Activated T-helper 9 cell treated with anti-CD3 and anti-CD28 coated beads, Interleukin-2, amount 50 U/mL, for 16 hours (primary cell): ENCODE measurements around the gene FIZ1.

ENCODE experiments used
- DNase-seq: peaks from one replicate; pipeline ENCODE4 v3.0.0-alpha.2; 2020; ENCODE audit warnings: low read depth

FIZ1 gene

DNA sequence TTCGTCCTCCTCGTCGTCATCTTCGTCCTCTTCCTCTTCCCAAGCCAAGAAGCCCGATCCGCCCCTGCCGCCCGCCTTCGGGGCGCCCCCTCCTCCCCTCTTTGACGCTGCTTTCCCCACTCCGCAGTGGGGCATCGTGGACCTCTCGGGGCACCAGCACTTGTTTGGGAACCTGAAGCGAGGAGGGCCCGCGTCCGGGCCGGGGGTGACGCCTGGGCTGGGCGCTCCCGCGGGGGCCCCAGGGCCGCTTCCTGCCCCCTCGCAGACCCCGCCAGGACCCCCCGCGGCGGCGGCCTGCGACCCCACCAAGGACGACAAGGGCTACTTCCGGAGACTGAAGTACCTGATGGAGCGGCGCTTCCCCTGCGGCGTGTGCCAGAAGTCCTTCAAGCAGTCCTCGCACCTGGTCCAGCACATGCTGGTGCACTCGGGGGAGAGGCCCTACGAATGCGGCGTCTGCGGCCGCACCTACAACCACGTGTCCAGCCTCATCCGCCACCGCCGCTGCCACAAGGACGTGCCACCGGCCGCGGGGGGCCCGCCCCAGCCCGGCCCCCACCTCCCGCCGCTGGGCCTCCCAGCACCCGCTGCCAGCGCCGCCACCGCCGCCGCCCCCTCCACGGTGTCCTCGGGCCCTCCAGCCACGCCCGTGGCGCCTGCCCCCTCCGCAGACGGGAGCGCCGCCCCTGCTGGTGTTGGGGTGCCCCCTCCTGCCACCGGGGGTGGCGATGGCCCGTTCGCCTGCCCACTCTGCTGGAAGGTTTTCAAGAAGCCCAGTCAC lies 14.8 kb upstream of the FIZ1 start:
- no peak for DNase-seq

- DNase-seq, result no peak
These were observed 14.1 kb upstream of the FIZ1 start for GRCh38 chr19:55613396-55613795.

GRCh38 chr19:55611983-55612645 lies 12.8 kb upstream of the FIZ1 start:
- no peak for DNase-seq

DNA sequence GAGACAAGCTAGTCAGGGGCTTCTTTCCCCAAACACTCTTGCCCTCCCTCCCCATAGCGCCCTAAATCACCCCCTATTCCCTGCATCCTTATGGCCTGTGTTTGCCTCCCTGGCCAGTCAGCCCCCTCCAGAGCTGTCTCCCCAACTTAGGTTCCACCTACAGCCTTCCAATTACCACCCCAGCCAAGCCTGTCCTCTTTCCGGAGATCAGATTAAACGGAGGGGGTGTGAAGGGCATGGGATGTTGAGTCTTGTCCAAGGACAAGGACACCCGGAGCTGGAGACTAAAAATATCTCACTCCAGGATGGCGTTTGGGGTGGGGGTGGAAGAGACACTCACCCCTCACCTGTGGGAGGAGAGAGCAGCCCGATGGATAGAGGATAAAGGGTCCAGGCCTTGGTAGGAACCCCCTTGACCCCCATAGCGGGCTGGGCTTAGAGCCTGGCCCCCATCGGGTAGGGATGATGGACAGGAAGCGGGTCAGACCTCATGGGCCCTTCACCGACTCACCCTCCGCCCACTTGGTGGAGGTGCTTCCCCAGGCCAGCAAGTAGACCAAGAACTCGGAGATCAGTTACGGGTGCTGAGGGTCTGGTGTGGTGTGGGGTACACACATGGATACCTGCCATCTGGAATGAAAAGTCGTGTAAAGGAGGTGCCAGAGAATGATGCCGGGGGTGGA lies 12.1 kb upstream of the FIZ1 start:
- DNase-seq, result no peak

- no peak for DNase-seq
These were observed 10.0 kb upstream of the FIZ1 start for GRCh38 chr19:55609326-55609725.

- no peak for DNase-seq
These were observed 7.5 kb upstream of the FIZ1 start for GRCh38 chr19:55606817-55607216.

DNA sequence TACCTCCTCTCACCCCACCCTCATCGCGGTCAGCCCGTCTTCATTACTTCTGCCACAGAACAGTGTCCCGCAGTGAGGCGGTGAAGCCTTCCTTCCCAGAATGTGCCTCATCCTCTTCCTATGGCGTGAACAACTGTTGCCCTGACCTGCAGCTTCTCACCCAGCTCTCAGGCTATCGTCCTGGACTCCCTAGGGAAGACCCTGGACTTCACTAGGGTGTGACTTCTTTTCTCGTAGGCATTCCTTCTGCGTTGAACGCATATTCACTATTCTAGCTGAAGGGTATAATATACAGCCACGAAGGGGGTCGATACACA lies 7.1 kb upstream of the FIZ1 start:
- no peak for DNase-seq

DNA sequence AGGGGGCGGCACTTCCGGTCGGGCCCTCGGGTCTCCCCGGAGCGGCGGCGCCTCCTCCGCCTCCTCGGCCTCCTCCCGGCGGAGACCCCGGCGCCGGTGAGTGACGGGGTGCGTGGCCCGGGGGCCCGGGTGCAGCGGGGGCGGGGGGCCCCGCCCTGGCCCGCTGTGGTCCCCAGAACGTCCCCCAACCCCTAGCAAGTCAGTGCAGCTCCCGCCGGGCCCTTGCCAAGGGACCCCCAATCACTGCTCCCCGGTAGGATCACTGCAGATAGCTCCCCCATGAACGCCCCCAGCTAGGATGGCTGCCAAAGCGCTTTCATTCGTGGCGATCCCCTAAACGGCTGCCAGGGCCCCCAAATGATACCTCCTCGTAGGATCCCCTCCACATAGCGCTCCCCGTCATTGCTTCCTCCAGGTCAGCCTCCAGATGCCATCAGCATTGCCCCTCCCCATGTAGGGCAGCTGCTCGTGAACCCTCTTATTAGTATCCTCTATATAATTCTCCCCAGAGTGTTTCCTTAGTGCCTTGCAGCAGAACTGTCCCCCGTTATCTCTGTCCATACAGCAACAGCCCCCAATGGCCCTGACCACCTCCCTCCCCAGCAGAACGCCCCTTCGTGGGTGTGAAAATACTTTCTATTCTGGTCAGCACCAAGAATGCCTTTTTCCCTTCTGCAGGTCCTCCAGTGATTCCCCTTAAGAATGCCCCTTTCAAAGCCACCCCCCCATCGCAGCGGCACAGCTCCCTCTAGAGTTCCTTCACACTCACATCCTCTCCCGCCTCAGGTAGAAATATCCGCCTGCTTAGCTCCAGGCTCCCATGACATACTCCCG lies 6.5 kb upstream of the FIZ1 start, which contains the start of gene ZNF865:
ZNF865 (plus strand) TSS at position 11 of the 834 bp plus-strand sequence. CDS start 7,972 bp downstream, outside the sequence.
- peak; percentile 61 for DNase-seq

DNA sequence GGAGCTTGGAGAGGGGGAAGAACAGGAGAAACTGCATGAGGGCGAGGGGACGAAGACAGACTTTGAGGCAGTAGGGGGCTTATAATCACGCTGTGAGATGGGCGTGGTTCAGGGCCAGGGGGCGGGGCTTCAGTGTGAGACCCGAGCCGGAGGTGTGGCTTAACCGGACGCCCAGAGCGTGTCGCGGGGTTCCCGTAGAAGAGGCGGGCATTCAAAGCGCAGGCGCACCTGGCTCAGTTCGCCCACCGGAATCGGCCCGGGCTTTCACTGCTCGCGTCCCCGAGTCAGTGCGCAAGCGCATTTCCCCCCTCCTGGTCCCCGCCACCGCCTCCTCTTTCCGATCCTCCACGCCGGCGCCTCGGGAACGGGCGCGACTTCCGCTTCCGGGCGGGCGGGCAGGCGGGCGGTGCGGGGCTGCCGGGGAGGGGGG lies 5.9 kb upstream of the FIZ1 start:
- DNase-seq, result peak; percentile 98

DNA sequence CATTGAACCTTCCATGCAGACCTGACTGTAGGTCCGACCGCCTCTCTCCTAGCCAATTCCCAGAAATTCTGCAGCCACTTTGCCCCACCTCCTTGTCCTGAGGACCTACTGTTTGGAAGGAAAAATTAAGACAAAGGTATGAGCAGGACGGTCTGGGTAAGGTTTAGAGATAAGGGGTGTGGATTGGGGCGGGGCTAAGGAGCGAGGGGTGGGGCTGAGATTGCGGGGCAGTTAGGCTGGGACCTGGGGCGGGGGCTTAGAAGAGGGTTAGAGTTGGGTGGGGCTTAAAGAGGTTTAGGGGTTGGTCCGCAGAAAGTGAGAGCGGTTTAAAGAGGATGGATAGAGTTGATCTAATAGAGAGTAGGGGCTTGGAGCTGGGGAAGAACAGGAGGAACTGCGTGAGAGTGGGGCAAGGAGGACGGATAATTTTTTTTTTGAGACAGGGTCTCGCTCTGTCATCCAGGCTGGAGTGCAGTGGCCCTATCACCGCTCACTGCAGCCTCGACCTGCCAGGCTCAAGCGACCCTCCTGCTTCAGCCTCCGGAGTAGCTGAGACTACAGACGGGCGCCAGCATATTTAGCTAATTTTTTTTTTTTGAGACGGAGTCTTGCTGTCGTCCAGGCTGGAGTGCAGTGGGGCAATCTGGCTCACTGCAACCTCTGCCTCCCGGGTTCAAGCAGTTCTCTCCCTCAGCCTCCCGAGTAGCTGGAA lies 4.4 kb upstream of the FIZ1 start:
- no peak for DNase-seq

- DNase-seq, result no peak
These were observed 3.8 kb upstream of the FIZ1 start for GRCh38 chr19:55603115-55603514.

DNA sequence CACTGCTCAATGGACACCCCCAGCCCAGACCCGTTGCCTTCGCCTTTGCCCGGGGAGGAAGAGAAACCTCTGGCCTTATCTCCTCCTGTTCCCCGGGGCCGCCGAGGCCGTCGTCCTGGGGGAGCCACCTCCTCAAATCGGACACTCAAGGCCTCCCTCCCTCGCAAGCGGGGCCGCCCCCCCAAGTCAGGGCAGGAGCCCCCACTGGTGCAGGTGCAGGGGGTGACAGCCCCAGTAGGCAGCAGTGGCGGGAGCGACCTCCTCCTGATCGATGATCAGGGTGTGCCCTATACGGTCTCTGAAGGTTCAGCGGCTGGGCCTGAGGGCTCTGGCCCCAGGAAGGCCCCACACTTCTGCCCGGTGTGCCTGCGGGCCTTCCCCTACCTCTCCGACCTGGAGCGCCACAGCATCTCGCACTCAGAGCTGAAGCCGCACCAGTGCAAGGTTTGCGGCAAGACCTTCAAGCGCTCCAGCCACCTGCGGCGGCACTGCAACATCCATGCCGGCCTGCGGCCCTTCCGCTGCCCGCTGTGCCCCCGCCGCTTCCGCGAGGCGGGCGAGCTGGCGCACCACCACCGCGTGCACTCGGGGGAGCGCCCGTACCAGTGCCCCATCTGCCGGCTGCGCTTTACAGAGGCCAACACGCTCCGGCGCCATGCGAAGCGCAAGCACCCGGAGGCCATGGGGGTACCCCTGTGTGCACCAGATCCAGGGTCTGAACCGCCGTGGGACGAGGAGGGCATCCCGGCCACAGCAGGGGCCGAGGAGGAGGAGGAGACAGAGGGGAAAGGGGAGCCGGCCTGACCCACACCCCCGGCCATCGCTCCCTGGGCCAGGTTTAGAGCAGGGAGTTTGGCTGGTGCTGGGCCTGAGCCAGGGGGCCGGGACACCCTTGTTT lies 3.0 kb upstream of the FIZ1 start:
- no peak for DNase-seq

DNA sequence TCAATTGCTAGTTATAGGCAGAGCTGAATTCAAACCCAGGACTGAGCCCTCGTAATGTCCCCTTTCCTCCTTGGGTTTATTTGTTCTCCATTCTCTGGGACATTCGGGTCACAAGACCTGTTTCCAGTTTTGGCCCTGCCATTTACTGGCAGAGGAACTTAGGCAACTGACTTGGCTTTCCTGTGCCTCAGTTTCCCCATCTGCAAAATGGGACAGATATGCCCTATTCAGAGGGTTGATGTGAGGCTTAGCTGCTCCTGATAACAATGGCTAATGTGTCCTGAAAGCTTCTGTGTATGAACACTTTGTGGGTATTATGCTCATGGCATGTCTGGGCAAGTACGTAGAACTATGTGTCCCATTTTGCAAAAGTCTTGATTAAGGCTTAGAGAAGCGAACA lies 1.8 kb upstream of the FIZ1 start:
- no peak for DNase-seq

DNA sequence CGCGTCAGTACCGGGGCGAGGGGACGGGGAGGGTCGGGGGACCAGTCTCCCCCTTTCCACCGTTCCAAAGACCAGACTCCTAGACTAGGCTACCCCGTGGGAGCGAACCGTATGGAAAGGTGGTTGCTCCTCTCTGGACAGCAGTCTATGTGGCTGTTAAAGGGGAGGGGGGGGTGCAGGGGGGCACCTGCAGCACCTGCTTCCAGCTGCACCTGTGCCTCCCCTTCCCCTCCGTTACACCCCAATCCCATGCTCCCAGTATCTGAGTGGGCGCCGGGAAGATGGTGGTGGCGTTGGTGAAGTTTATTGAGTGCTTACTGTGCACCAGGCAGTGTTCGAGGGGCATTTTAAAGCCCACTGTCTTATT lies 1.3 kb upstream of the FIZ1 start:
- DNase-seq, result no peak

GRCh38 chr19:55599842-55600661 lies 735 bp upstream of the FIZ1 start, which contains the start of gene ZNF524:
Gene ZNF524, plus strand, starts transcription at chr19:55600288. Its CDS starts 1,825 bp downstream, at chr19:55602113.
- peak; percentile 74 for DNase-seq

GRCh38 chr19:55598719-55599467 lies 424 bp downstream of the FIZ1 start:
- peak; percentile 85 for DNase-seq

DNA sequence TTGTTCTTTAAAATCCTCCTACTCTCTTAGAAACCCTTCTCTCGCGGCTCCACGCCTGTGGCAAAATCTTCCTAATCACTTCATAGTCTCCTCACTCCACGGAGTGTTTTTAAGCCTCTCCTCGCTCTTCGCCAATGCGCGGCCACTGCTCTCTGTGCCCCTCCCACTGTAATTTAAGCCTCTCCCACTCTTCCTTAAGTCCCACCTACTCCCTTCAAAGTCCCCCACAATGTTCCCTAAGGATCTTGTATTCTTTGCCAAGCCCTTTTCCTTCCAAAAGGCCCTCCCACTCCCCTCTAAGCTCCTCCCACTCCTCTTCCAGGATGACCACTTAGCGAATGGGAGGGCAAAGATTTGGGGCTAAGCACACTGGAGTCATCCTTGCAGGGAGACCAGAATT lies 1.3 kb downstream of the FIZ1 start:
- DNase-seq, result no peak

- DNase-seq, result no peak
These were observed 1.8 kb downstream of the FIZ1 start for GRCh38 chr19:55597501-55597921.

DNA sequence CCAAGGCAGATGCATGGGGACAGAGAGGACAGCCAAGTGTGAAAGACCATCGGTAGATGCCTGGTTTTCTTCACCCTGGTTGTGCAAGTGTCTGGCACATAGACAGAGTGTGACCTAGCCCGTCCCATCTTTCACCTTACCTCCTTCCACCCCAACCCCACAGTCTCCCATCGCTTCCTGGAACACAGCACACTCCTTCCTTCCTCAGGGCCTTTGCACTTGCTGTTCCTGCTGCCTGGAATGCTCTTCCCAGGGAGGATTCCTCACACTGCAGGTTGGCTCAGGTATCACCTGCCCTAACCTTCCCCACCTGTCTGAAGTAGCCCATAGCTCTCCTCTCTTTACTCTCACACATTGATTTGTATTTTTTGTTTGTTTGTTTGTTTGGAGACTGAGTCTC lies 3.0 kb downstream of the FIZ1 start:
- DNase-seq, result no peak
